Activated CD8-positive, alpha-beta memory T cell treated with anti-CD3 and anti-CD28 coated beads, Interleukin-2, amount 50 U/mL, for 1 hour (primary cell): ENCODE measurements around the gene RPS15.

Experiments used
- DNase-seq: peaks from one replicate; pipeline ENCODE4 v3.0.0-alpha.2; 2020; ENCODE audit errors: extremely low read depth

RPS15 gene

GRCh38 chr19:1453525-1454364 is 15.5 kb downstream of the RPS15 start:
- DNase-seq = no peak

- no peak for DNase-seq
Measured at GRCh38 chr19:1455002-1455335, 16.8 kb downstream of the RPS15 start.

- no peak for DNase-seq
Measured at GRCh38 chr19:1455336-1456120, 17.3 kb downstream of the RPS15 start.

- no peak for DNase-seq
Measured at GRCh38 chr19:1456121-1456900, 18.1 kb downstream of the RPS15 start.

GRCh38 chr19:1457031-1457739 is 19.0 kb downstream of the RPS15 start:
- no peak for DNase-seq

- DNase-seq = no peak
Measured at GRCh38 chr19:1457892-1458291, 19.7 kb downstream of the RPS15 start.

GRCh38 chr19:1459479-1459878 is 21.3 kb downstream of the RPS15 start:
- no peak for DNase-seq

GRCh38 chr19:1460033-1460995 is 22.1 kb downstream of the RPS15 start:
- DNase-seq = no peak

GRCh38 chr19:1461862-1462261 is 23.7 kb downstream of the RPS15 start:
- DNase-seq = no peak

GRCh38 chr19:1465191-1466016 is 27.2 kb downstream of the RPS15 start:
- DNase-seq = no peak

GRCh38 chr19:1466018-1466460 is 27.8 kb downstream of the RPS15 start:
- no peak for DNase-seq

- no peak for DNase-seq
Measured at GRCh38 chr19:1466461-1467214, 28.4 kb downstream of the RPS15 start.

- no peak for DNase-seq
Measured at GRCh38 chr19:1467215-1467489, 29.0 kb downstream of the RPS15 start.

GRCh38 chr19:1467490-1468273 is 29.5 kb downstream of the RPS15 start:
- no peak for DNase-seq

GRCh38 chr19:1468274-1468820 is 30.2 kb downstream of the RPS15 start:
- no peak for DNase-seq

- DNase-seq = no peak
Measured at GRCh38 chr19:1468821-1469254, 30.6 kb downstream of the RPS15 start.

GRCh38 chr19:1469255-1470054 is 31.3 kb downstream of the RPS15 start:
- no peak for DNase-seq
